ENCODE results near the gene GAA.
A peak's percentile ranks its signal among the peaks of the same experiment; 100 is the strongest.
"Not testable (repeated sequence)": the region's sequence is repeated elsewhere in the genome, so short reads cannot be mapped to it uniquely, and the experiment has no call there.

The GAA gene

GRCh38 chr17:80147035-80147822 lies 45.8 kb downstream of the GAA start, which contains the start of gene EIF4A3:
Gene EIF4A3, minus strand, starts transcription at chr17:80147128. Its CDS starts 167 bp downstream, at chr17:80146961.
- peak; percentile 99 for DNase-seq

GRCh38 chr17:80151333-80151732 lies 50.0 kb downstream of the GAA start:
- DNase-seq, result no peak

- no peak for DNase-seq
Measured at GRCh38 chr17:80152081-80152702, 50.8 kb downstream of the GAA start.

GRCh38 chr17:80153004-80153403 lies 51.6 kb downstream of the GAA start:
- DNase-seq, result no peak

GRCh38 chr17:80154166-80154565 lies 52.8 kb downstream of the GAA start:
- DNase-seq, result no peak

GRCh38 chr17:80155600-80155999 lies 54.2 kb downstream of the GAA start:
- DNase-seq, result not testable (repeated sequence)

- DNase-seq, result no peak
Measured at GRCh38 chr17:80158846-80159245, 57.5 kb downstream of the GAA start.

GRCh38 chr17:80160536-80160935 lies 59.2 kb downstream of the GAA start:
- DNase-seq, result no peak

- peak; percentile 50 for DNase-seq
Measured at GRCh38 chr17:80163336-80163735, 62.0 kb downstream of the GAA start.

GRCh38 chr17:80164185-80164584 lies 62.8 kb downstream of the GAA start:
- no peak for DNase-seq

GRCh38 chr17:80166446-80166845 lies 65.1 kb downstream of the GAA start:
- DNase-seq, result no peak

GRCh38 chr17:80168371-80168770 lies 67.0 kb downstream of the GAA start:
- no peak for DNase-seq

- DNase-seq, result no peak
Measured at GRCh38 chr17:80169107-80169506, 67.7 kb downstream of the GAA start.

Data from RPMI8226 (cell line).